ENCODE data around the gene CLCNKA. TPM values are rescaled to one million over a fixed set of nuclear protein-coding genes. Genes with fewer than 3 reads are reported as not detected.
"Not testable (repeated sequence)": the region's sequence is repeated elsewhere in the genome, so short reads cannot be mapped to it uniquely, and the experiment has no call there.

Gene CLCNKA
- total RNA-seq, 1 experiment from 2014 or later = not detected

DNA sequence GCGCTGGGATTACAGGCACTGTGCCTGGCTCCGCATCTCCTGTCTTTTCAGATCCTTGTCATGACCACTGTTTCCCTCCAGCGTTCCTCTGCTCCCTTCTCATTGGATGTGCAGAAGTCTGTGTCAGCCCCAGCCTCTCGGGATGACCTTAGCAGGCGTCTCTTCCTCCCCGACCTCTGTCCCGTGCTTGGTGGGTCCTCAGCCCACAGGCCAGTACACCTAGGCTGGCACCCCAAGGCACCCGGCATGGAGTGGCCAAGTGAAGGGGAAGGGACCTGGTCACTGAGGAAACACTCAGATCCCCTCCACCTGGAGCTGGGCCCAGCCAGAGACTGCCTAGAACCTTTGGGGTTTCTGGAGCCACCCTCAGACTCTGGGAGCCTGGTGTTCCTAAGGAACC is 19.4 kb downstream of the CLCNKA start:
- H3K27me3 ChIP-seq (replicated peaks; ENCODE audit: control insufficient read depth, insufficient read depth, low read length) = no peaks in the 10 kb centered on the region
- no peaks in the 10 kb centered on the region for H3K9me3 Mint-ChIP-seq (ENCODE audit: unreplicated experiment)
- H3K36me3 Mint-ChIP-seq (ENCODE audit: insufficient read depth, unreplicated experiment) = peaks cover 6% of the 10 kb centered on the region
- no peaks in the 10 kb centered on the region for H3K9me3 ChIP-seq
- POLR2A ChIA-PET = no interaction called here
- no peak overlapping the region for H3K4me3 Mint-ChIP-seq (ENCODE audit: unreplicated experiment)
- DNase-seq = no peak
- H3K27ac Mint-ChIP-seq (ENCODE audit: unreplicated experiment) = no peak overlapping the region
- intact Hi-C loops (cut with micrococcal nuclease; ENCODE audit: unreplicated experiment) = no loop called here
- CTCF ChIA-PET = interaction anchor here (0.6 kb wide), 1 partner anchor 249 kb away, joined by 3 read pairs; no protein-coding TSS in a partner anchor
- H3K4me1 ChIP-seq = no peaks in the 10 kb centered on the region
- TF ChIP-seq, protein P1, sequence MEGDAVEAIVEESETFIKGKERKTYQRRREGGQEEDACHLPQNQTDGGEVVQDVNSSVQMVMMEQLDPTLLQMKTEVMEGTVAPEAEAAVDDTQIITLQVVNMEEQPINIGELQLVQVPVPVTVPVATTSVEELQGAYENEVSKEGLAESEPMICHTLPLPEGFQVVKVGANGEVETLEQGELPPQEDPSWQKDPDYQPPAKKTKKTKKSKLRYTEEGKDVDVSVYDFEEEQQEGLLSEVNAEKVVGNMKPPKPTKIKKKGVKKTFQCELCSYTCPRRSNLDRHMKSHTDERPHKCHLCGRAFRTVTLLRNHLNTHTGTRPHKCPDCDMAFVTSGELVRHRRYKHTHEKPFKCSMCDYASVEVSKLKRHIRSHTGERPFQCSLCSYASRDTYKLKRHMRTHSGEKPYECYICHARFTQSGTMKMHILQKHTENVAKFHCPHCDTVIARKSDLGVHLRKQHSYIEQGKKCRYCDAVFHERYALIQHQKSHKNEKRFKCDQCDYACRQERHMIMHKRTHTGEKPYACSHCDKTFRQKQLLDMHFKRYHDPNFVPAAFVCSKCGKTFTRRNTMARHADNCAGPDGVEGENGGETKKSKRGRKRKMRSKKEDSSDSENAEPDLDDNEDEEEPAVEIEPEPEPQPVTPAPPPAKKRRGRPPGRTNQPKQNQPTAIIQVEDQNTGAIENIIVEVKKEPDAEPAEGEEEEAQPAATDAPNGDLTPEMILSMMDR (IDR thresholded peaks at IDR 0.05; ENCODE audit: insufficient read depth in 1 of 2, low read depth in 1 of 2, low read length in 1 of 2, severe bottlenecking in 1 of 2, unreplicated experiment in 1 of 2) = no peak
- H3K36me3 ChIP-seq (ENCODE audit: control insufficient read depth, insufficient read depth, low read length) = no peaks in the 10 kb centered on the region
- no peaks in the 10 kb centered on the region for H3K4me1 Mint-ChIP-seq (ENCODE audit: low read depth, unreplicated experiment)
- H3K4me3 ChIP-seq (ENCODE audit: low read depth, low read length) = no peak overlapping the region
- no peaks in the 10 kb centered on the region for H3K27me3 Mint-ChIP-seq (ENCODE audit: insufficient read depth, unreplicated experiment)
- BruUV-seq (replicated peaks) = no TSS peak

DNA sequence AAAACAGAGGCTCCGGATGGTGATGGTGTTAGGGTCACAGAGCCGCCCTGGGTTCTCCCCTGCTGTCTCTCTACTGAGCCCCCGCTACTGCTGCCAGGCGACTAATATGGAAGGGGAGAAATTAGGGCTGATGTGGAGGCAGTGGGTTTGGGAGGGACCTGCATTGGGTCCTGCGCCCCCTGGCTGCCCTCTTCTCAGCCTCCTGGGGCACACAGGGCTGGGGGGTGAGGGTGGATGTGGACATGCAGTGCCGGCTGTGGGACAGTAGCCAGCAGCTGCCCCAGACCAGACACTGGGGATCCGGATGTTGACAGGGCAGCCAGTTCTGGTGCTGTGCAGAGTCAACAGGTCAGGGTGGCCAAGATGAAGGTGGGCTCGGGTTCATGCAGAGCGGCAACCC is 20.3 kb downstream of the CLCNKA start:
- Histone ChIP-seq H3K9me3 (no peaks in the 10 kb centered on the region), H3K27me3 (replicated peaks; ENCODE audit: control insufficient read depth, insufficient read depth, low read length) (no peaks in the 10 kb centered on the region), H3K36me3 (ENCODE audit: control insufficient read depth, insufficient read depth, low read length) (no peaks in the 10 kb centered on the region), H3K4me1 (no peaks in the 10 kb centered on the region), H3K4me3 (ENCODE audit: low read depth, low read length) (no peak overlapping the region)
- peak in 1 of 2 experiments; percentile 12 for DNase-seq
- Mint-ChIP-seq H3K9me3 (ENCODE audit: unreplicated experiment) (no peaks in the 10 kb centered on the region), H3K27me3 (ENCODE audit: insufficient read depth, unreplicated experiment) (no peaks in the 10 kb centered on the region), H3K27ac (ENCODE audit: unreplicated experiment) (no peak overlapping the region), H3K4me3 (ENCODE audit: unreplicated experiment) (no peak overlapping the region), H3K36me3 (ENCODE audit: insufficient read depth, unreplicated experiment) (peaks cover 5% of the 10 kb centered on the region), H3K4me1 (ENCODE audit: low read depth, unreplicated experiment) (no peaks in the 10 kb centered on the region)
- intact Hi-C loops (cut with micrococcal nuclease; ENCODE audit: unreplicated experiment) = no loop called here
- TF ChIP-seq, protein P1 (IDR thresholded peaks at IDR 0.05; ENCODE audit: insufficient read depth in 1 of 2, low read depth in 1 of 2, low read length in 1 of 2, severe bottlenecking in 1 of 2, unreplicated experiment in 1 of 2) = peak in 1 of 2 experiments; percentile 20
- ChIA-PET POLR2A (no interaction called here), CTCF (interaction anchor here (0.6 kb wide), 1 partner anchor 250 kb away, joined by 3 read pairs; no protein-coding TSS in a partner anchor)
- no TSS peak for BruUV-seq (replicated peaks)

GRCh38 chr1:16042654-16043053 is 20.8 kb downstream of the CLCNKA start:
- H3K4me3 ChIP-seq (ENCODE audit: low read depth, low read length); H3K27me3 ChIP-seq (replicated peaks; ENCODE audit: control insufficient read depth, insufficient read depth, low read length); H3K4me3 Mint-ChIP-seq (ENCODE audit: unreplicated experiment); DNase-seq; H3K36me3 ChIP-seq (ENCODE audit: control insufficient read depth, insufficient read depth, low read length); H3K9me3 Mint-ChIP-seq (ENCODE audit: unreplicated experiment); H3K27me3 Mint-ChIP-seq (ENCODE audit: insufficient read depth, unreplicated experiment); H3K36me3 Mint-ChIP-seq (ENCODE audit: insufficient read depth, unreplicated experiment); H3K9me3 ChIP-seq; H3K27ac Mint-ChIP-seq (ENCODE audit: unreplicated experiment); CTCF ChIA-PET; intact Hi-C loops (cut with micrococcal nuclease; ENCODE audit: unreplicated experiment); H3K4me1 Mint-ChIP-seq (ENCODE audit: low read depth, unreplicated experiment); H3K4me1 ChIP-seq; BruUV-seq (replicated peaks); POLR2A ChIA-PET: not testable (repeated sequence)

DNA sequence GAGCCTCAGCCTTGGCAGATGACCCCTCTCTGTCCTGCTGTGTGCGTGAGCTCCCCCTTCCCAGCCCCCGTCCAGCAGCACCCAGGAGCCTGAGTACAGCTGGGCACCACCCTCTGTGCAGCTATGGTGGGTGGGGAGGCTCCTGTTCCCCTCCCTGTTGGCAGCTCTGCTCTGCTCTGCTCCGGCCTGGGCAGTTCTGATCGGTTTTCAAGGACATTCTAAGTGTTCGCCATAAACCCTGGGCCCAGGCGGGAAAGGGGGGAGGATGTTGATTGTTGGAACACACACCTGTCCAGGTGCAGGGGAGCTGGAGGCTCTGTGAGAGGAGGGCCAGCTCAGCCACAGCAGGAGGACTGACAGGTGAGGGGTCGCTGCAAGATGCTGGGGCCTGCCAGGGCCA is 21.7 kb downstream of the CLCNKA start, which contains the start of gene CLCNKB:
Gene CLCNKB, plus strand, starts transcription at position 262 of the 400 bp plus-strand sequence. CDS start 711 bp downstream, outside the sequence.
- Mint-ChIP-seq H3K9me3 (ENCODE audit: unreplicated experiment) (no peaks in the 10 kb centered on the region), H3K4me3 (ENCODE audit: unreplicated experiment) (no peak within 1 kb of the TSS), H3K36me3 (ENCODE audit: insufficient read depth, unreplicated experiment) (no peaks in the 10 kb centered on the region), H3K4me1 (ENCODE audit: low read depth, unreplicated experiment) (no peaks in the 10 kb centered on the region), H3K27ac (ENCODE audit: unreplicated experiment) (no peak within 1 kb of the TSS), H3K27me3 (ENCODE audit: insufficient read depth, unreplicated experiment) (no peaks in the 10 kb centered on the region)
- intact Hi-C loops (cut with micrococcal nuclease; ENCODE audit: unreplicated experiment) = no loop called here
- no peak within 1 kb of the TSS for H3K4me3 ChIP-seq (ENCODE audit: low read depth, low read length)
- no TSS peak for BruUV-seq (replicated peaks)
- DNase-seq = no peak
- ChIA-PET POLR2A (no interaction called here), CTCF (no interaction called here)
- TF ChIP-seq, protein P1 (IDR thresholded peaks at IDR 0.05; ENCODE audit: insufficient read depth in 1 of 2, low read depth in 1 of 2, low read length in 1 of 2, severe bottlenecking in 1 of 2, unreplicated experiment in 1 of 2) = no peak
- no peaks in the 10 kb centered on the region for H3K36me3 ChIP-seq (ENCODE audit: control insufficient read depth, insufficient read depth, low read length)
- H3K27me3 ChIP-seq (replicated peaks; ENCODE audit: control insufficient read depth, insufficient read depth, low read length) = no peaks in the 10 kb centered on the region
- no peaks in the 10 kb centered on the region for H3K9me3 ChIP-seq
- H3K4me1 ChIP-seq = no peaks in the 10 kb centered on the region

All from Caco-2 (cell line).